Dermis blood vessel endothelial cell (primary cell): Measurements from ENCODE around the gene HMCES. TPM values are rescaled to one million over a fixed set of nuclear protein-coding genes. Genes with fewer than 3 reads are reported as not detected.
A peak's percentile ranks its signal among the peaks of the same experiment; 100 is the strongest.
"Not testable (repeated sequence)": the region's sequence is repeated elsewhere in the genome, so short reads cannot be mapped to it uniquely, and the experiment has no call there.

Experiments used
- DNase-seq: peaks from one replicate; pipeline ENCODE4 v3.0.0; 2010
- total RNA-seq: library from RNA; depleted of rRNA; stranded (reverse); fragments of >200 nt; gene quantifications from 2 replicates; pipeline ENCODE4 v1.2.3, GENCODE V29; 2014

Gene HMCES
- total RNA-seq, 1 donor from 2014 or later, result 31.3 TPM

- DNase-seq, result no peak
These were observed 18.8 kb upstream of the HMCES start for GRCh38 chr3:129259612-129260477.

- DNase-seq, result no peak
These were observed 18.1 kb upstream of the HMCES start for GRCh38 chr3:129260606-129261005.

DNA sequence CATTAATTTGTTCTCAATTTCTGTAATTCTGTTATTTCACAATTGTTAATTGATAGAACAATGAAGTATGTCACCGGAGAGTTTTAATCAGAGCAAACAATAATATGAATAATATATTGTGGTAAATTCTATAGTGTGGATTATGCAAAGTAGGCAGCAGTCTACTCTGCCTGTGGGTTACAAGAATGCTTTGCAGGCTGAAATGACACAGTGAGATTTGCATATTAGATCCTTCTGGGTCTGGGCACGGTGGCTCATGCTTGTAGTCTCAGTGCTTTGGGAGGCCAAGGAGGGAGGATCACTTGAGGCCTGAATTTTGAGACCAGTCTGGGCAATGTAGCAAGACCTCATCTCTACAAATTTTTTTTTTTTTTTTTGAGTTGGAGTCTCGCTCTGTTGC lies 16.8 kb upstream of the HMCES start:
- DNase-seq, result no peak

- DNase-seq, result no peak
These were observed 15.3 kb upstream of the HMCES start for GRCh38 chr3:129263161-129263910.

- DNase-seq, result not testable (repeated sequence)
These were observed 13.7 kb upstream of the HMCES start for GRCh38 chr3:129264994-129265393.

GRCh38 chr3:129266651-129267050 lies 12.0 kb upstream of the HMCES start:
- DNase-seq, result no peak

DNA sequence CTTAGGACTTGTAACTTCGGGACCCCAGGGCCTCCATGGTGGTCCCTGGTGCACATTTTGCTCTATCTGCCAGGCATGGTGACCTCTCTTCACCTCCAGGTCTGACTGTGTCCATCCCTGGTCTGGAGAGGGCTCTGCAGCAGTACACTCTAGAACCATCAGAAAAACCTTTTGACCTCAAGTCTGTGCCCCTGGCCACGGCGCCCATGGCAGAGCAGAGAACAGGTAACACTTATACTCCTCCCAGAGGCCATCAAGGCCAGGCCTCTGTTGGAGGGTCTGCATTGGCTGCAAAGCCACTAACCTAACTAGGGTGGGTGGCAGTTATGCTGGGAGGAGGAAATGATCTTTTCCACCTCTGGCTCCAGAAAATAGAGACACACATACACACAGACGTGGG lies 10.3 kb upstream of the HMCES start:
- DNase-seq, result no peak

GRCh38 chr3:129271674-129272073 lies 7.0 kb upstream of the HMCES start:
- no peak for DNase-seq

DNA sequence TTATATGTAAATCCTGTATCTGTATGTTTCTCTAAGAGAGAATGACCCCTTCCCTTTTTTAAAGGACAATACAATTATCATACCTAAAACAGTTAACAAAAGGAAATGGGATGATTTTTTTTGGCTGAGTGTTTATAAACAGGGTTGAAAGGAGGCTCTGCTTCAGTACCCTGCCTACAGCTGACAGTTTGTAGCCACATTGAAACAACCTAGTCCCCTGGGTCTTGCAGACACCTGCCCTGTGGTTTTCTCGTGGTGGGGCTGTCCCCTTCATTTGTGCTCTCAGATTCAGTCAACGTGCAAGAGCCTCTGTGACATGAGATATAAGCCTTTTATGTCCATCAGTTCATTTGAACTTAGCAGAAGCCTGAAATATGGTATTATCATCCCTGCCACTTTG lies 2.3 kb upstream of the HMCES start:
- no peak for DNase-seq

DNA sequence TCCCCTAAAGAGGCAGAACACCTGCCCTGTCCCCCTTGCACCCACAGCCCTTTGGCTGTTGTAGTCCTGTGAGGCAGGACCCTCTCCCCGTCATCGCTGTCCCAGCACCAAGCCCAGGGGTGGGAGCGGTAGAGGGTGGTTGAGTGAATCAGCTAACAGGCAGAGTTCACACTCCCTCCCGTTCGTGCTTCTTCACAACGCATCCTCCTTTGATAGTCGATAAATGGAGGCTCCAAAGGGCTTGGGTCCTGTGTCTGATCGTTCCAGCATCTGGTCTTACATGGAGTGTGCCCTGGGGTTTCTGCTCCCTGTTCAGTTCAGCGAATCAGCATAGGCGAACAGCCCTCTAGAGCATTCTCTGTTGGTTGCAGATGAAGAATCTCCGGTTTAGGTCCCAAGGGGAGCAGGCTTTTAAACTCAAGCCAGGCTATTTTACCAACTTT lies 820 bp upstream of the HMCES start:
- DNase-seq, result peak; percentile 23

GRCh38 chr3:129278966-129279906 lies 566 bp downstream of the HMCES start:
- DNase-seq, result peak; percentile 80

DNA sequence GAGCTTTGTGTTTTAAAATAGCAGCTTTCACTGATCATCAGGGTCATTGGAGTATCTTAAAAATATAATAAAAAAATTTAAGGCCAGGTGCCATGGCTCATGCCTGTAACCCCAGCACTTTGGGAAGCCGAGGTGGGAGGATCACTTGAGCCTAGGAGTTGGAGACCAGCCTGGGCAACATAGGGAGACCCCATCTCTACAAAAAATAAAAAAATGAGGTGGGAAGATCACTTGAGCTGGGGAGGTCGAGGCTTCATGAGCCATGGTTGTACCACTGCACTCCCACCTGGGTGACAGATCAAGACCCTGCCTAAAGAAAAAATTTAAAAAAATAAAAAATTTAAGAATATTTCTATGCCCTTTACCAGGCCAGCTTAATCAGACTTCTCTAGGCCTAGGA lies 1.5 kb downstream of the HMCES start:
- DNase-seq, result no peak

- no peak for DNase-seq
These were observed 3.1 kb downstream of the HMCES start for GRCh38 chr3:129281726-129282125.

- DNase-seq, result peak; percentile 43
These were observed 4.2 kb downstream of the HMCES start for GRCh38 chr3:129282727-129283327.

DNA sequence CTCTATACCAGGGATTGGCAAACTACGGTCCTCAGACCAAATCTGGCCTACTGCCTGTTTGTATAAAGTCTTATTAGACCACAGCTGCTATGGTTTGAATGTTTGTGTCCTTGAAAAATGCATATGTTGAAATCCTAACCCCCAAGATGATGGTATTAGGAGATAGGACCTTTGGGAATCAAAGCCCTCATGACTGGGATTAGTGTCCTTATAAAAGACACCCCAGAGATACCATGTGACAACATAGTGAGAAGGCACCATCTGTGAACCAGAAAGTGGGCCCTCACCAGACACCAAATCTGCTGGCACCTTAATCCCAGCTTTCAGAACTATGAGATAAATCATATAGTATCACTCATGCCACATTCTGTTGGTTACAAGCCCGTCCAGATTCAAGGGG lies 7.4 kb downstream of the HMCES start:
- DNase-seq, result no peak

- DNase-seq, result no peak
These were observed 9.8 kb downstream of the HMCES start for GRCh38 chr3:129288446-129288845.

GRCh38 chr3:129289201-129289921 lies 10.7 kb downstream of the HMCES start:
- peak; percentile 32 for DNase-seq

DNA sequence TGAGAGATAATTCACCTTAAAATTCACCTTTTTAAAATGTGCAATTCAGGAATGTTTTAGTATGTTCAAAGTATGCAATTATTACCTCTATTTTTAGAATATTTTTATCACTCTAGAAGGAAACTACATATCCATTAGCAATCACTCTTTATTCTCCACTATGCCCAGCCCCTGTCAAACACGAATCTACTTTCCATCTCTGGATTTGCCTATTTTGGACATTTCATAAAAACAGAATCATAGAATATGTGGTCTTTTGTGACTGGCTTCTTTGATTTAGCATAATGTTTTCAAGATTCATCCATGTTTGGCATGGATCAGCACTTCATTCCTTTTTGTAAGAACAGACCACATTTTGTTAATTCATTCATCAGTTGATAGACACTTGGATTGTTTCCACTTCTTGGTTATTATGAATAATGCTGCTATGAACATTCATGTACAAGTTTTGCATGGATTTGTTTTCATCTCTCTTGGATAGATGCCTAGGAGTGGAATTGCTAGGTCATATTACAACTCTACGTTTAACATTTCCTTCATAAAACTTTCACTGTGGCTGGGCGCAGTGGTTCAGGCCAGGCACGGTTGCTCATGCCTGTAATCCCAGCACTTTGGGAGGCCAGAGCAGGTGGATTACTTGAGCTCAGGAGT lies 12.7 kb downstream of the HMCES start:
- no peak for DNase-seq

DNA sequence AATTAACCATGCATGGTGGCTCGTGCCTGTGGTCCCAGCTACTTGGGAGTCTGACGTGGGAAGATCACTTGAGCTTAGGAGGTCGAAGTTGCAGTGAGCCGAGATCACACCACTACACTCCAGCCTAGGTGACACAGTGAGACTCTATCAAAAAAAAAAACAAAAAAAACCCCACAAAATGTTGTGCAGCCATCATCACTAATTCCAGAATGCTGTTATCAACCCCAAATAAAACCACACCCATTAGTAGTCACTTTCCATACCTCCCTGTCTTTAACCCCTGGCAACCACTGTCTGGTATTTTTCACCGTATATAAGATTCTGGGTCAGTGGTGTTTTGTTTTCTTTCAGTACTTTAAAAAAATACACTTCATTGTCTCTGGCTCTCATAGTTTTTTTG lies 16.6 kb downstream of the HMCES start:
- no peak for DNase-seq

- no peak for DNase-seq
These were observed 25.7 kb downstream of the HMCES start for GRCh38 chr3:129304146-129304961.

DNA sequence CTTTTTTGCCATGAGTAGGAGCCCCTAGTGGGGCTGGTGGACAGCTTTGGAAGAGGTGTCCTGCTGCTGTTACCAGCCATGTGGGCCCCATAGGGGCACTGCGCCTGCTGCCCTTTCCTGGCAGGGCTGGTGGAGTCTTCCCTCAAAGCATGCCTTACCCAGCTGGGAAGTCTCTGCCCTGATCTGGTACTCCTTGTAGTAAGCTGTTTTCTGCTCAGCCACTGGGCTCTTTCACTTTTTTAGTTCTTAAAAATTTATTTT lies 26.2 kb downstream of the HMCES start:
- DNase-seq, result no peak
